Suprapubic skin (tissue), 4 donors: ENCODE measurements around the gene COL15A1. TPM values are rescaled to one million over a fixed set of nuclear protein-coding genes. Genes with fewer than 3 reads are reported as not detected.

Source experiments
- DNase-seq, 2 donors: peaks; one replicate each; pipeline ENCODE4 v3.0.0-alpha.2; 2019; ENCODE audit warnings: low spot score in 2 of 2
- H3K27ac ChIP-seq: fragments of 200-600 bp; sonication (generic); one replicate; pipeline ENCODE4 v1.5.1; 2019
- H3K27me3 ChIP-seq: fragments of 200-600 bp; sonication (generic); one replicate; pipeline ENCODE4 v1.5.1; 2019
- H3K36me3 ChIP-seq: fragments of 200-600 bp; sonication (generic); one replicate; pipeline ENCODE4 v1.5.1; 2019
- H3K4me1 ChIP-seq: fragments of 200-600 bp; sonication (generic); one replicate; pipeline ENCODE4 v1.5.1; 2019
- H3K4me3 ChIP-seq: fragments of 200-600 bp; sonication (generic); one replicate; pipeline ENCODE4 v1.5.1; 2019; ENCODE audit warnings: mild to moderate bottlenecking
- H3K9me3 ChIP-seq: fragments of 200-600 bp; sonication (generic); one replicate; pipeline ENCODE4 v1.5.1; 2019
- EP300 ChIP-seq: sonication (generic); formaldehyde crosslinking; IDR thresholded peaks from one replicate; pipeline ENCODE4 v1.6.1; 2017; ENCODE audit warnings: antibody characterized with exemption
- POLR2A ChIP-seq, 2 donors: fragments of 450-650 bp; IDR thresholded peaks; one replicate each; pipeline ENCODE4 v1.6.1; 2017; ENCODE audit warnings: antibody characterized with exemption in 2 of 2, mild to moderate bottlenecking in 2 of 2, moderate library complexity in 2 of 2
- POLR2AphosphoS5 ChIP-seq, 3 donors: sonication (generic); formaldehyde crosslinking; IDR thresholded peaks; one replicate each; pipeline ENCODE4 v1.6.1; 2017; ENCODE audit warnings: antibody characterized with exemption in 3 of 3
- WGBS: methylation state at CpG from one replicate; pipeline ENCODE4 v1.1.5; 2018; 5-methylcytosine and 5-hydroxymethylcytosine counted together
- total RNA-seq, 4 donors: library from RNA; depleted of rRNA; stranded (reverse); fragments of >200 nt; gene quantifications; one replicate each; pipeline ENCODE4 v1.1.0, GENCODE V29; 2016
- TF ChIP-seq, protein P1 (sequence below), 2 donors: fragments of 200-600 bp in 1 of 2; fragments of 450-650 bp in 1 of 2; sonication (generic) in 1 of 2; IDR thresholded peaks; one replicate each; pipeline ENCODE4 v1.5.1; 2016 to 2019; ENCODE audit warnings: antibody characterized with exemption in 2 of 2, mild to moderate bottlenecking in 1 of 2, moderate library complexity in 1 of 2

COL15A1 gene
- total RNA-seq, 4 donors from 2014 or later = 8.0 to 15.0 (median 9.3) TPM

DNA sequence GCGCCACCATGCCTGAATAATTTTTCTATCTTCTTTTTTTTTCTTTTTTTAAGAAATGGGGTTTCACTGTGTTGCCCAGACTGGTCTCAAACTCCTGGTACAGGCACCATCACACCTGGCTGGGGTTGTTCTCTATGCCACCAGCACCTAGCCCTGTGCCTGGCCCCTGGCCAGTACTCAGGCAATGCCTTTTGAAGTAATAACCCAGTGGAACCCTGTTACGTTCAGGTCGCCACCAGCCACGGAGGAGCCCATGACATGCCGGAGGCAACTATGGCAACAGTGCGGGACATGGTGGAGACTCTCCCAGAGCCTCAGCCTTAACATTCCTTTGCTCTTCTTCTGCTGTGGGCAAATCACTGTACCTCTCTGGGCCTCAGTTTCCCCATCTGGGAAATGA is 14.1 kb downstream of the COL15A1 start:
- Histone ChIP-seq H3K4me3 (no peak overlapping the region), H3K27ac (peak overlapping the region; percentile 35), H3K9me3 (no peaks in the 10 kb centered on the region), H3K27me3 (no peaks in the 10 kb centered on the region), H3K36me3 (no peaks in the 10 kb centered on the region), H3K4me1 (peaks cover 5% of the 10 kb centered on the region)
- 95% methylated on average over 6 of the region's 6 CpGs for WGBS
- TF ChIP-seq POLR2AphosphoS5 (IDR thresholded peaks at IDR 0.05) (no peak), EP300 (no peak)
- no peak for DNase-seq

DNA sequence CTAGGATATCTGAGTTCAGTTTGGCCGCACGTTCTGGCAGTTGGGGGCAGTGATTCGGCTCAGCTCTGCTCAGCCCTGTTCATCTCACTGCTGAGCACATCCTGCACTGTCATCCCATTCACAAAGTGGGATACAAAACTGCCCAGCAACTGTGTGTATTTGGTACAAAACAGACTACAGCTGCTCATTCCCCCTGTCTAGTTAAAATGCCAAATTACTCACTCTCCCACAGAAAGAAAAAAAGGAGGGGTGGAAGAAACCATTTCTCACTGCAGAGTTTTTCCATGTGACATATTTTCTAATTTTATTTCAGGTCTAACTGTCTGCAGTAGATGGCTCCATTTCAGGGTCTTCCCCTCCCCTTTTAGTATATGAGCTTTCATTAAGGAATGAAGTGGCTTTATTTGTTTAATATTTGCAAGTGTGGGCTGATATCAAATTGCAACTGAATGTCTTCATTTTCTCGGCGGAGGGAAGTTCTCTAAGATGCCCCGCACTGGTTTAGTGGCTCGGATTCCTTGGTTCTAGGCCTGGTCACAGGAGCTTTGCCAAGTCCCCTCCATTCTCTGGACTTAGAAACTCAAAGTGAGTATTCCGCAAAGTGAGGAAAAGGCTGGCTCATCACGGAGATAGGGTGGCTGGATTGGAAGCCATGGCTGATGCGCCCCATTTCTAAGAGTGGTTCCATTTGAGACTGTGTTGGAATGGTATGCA is 14.7 kb downstream of the COL15A1 start:
- Histone ChIP-seq H3K27me3 (no peaks in the 10 kb centered on the region), H3K36me3 (no peaks in the 10 kb centered on the region), H3K9me3 (no peaks in the 10 kb centered on the region), H3K4me1 (peaks cover 8% of the 10 kb centered on the region), H3K4me3 (no peak overlapping the region), H3K27ac (peak overlapping the region; percentile 35)
- DNase-seq = no peak
- WGBS = 65% methylated on average over 10 of the region's 10 CpGs
- no peak for TF ChIP-seq EP300
- no peak for TF ChIP-seq POLR2AphosphoS5 (IDR thresholded peaks at IDR 0.05)
- TF ChIP-seq, protein P1, sequence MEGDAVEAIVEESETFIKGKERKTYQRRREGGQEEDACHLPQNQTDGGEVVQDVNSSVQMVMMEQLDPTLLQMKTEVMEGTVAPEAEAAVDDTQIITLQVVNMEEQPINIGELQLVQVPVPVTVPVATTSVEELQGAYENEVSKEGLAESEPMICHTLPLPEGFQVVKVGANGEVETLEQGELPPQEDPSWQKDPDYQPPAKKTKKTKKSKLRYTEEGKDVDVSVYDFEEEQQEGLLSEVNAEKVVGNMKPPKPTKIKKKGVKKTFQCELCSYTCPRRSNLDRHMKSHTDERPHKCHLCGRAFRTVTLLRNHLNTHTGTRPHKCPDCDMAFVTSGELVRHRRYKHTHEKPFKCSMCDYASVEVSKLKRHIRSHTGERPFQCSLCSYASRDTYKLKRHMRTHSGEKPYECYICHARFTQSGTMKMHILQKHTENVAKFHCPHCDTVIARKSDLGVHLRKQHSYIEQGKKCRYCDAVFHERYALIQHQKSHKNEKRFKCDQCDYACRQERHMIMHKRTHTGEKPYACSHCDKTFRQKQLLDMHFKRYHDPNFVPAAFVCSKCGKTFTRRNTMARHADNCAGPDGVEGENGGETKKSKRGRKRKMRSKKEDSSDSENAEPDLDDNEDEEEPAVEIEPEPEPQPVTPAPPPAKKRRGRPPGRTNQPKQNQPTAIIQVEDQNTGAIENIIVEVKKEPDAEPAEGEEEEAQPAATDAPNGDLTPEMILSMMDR (IDR thresholded peaks at IDR 0.05) = no peak
- no peak for TF ChIP-seq POLR2A (IDR thresholded peaks at IDR 0.05)

GRCh38 chr9:98960409-98960808 is 16.7 kb downstream of the COL15A1 start:
- peaks cover 13% of the 10 kb centered on the region for H3K4me1 ChIP-seq
- DNase-seq = no peak

GRCh38 chr9:98961513-98962180 is 17.9 kb downstream of the COL15A1 start:
- DNase-seq = no peak
- Histone ChIP-seq H3K27me3 (no peaks in the 10 kb centered on the region), H3K9me3 (no peaks in the 10 kb centered on the region), H3K36me3 (no peaks in the 10 kb centered on the region), H3K4me3 (no peak overlapping the region), H3K27ac (peak overlapping the region; percentile 11), H3K4me1 (peaks cover 13% of the 10 kb centered on the region)
- no peak for TF ChIP-seq POLR2A (IDR thresholded peaks at IDR 0.05)
- TF ChIP-seq EP300 = no peak
- WGBS = 73% methylated on average over 16 of the region's 16 CpGs

More at GRCh38 chr9:98960409-98960808, 16.7 kb downstream of the COL15A1 start:
- H3K27me3 ChIP-seq = no peaks in the 10 kb centered on the region
- no peak overlapping the region for H3K4me3 ChIP-seq
- H3K27ac ChIP-seq = no peak overlapping the region
- WGBS = 91% methylated on average over 3 of the region's 3 CpGs
- TF ChIP-seq POLR2AphosphoS5 (IDR thresholded peaks at IDR 0.05) (no peak), POLR2A (IDR thresholded peaks at IDR 0.05) (no peak), EP300 (no peak)
- TF ChIP-seq, protein P1 (IDR thresholded peaks at IDR 0.05) = no peak
- H3K36me3 ChIP-seq = no peaks in the 10 kb centered on the region
- H3K9me3 ChIP-seq = no peaks in the 10 kb centered on the region

DNA sequence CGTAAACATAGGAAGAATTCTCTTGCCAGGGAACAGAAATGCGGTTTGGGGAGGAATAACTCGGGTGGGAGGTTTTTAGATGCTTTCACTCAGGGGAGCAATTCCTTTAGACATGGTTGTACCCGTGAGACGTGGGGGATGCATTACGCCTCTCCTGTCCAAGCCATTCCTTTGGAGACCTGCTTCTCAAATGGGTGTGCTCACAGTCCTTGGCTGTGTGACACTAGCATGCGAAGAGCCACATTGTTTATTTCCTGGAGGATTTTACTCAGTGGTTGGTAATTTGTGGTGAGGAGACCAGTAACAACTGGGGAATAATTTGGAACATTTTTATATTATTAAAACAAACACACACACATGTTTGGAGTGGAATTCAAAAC is 18.5 kb downstream of the COL15A1 start:
- Histone ChIP-seq H3K4me1 (peaks cover 13% of the 10 kb centered on the region), H3K36me3 (no peaks in the 10 kb centered on the region), H3K9me3 (no peaks in the 10 kb centered on the region), H3K27me3 (no peaks in the 10 kb centered on the region), H3K27ac (peak overlapping the region; percentile 11), H3K4me3 (no peak overlapping the region)
- 52% methylated on average over 7 of the region's 7 CpGs for WGBS
- DNase-seq = no peak
- TF ChIP-seq, protein P1 (IDR thresholded peaks at IDR 0.05) = no peak
- TF ChIP-seq EP300 (no peak), POLR2AphosphoS5 (IDR thresholded peaks at IDR 0.05) (no peak), POLR2A (IDR thresholded peaks at IDR 0.05) (no peak)

DNA sequence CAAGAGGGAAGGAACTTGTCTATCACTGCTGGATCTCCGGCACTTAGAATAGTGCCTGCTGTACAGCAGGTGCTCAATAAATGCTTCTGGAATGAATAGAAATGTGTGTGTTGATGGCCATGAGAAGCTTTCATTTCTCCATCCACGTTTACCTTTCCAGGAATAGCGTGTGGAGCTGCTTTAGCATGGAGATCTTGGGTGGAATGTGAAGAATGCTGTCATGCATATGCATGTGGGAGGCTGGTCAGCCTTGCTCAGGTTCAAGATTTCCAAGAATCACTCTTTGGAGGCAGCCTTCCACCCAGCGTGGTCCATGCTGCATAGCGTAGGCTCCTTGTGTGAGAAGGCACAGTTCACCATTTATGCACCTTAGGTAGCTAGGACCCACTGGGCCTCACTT is 19.2 kb downstream of the COL15A1 start:
- no peak for TF ChIP-seq POLR2AphosphoS5 (IDR thresholded peaks at IDR 0.05)
- TF ChIP-seq EP300 = no peak
- TF ChIP-seq POLR2A (IDR thresholded peaks at IDR 0.05) = no peak
- TF ChIP-seq, protein P1 (IDR thresholded peaks at IDR 0.05) = no peak
- Histone ChIP-seq H3K36me3 (no peaks in the 10 kb centered on the region), H3K27ac (no peak overlapping the region), H3K4me1 (peaks cover 13% of the 10 kb centered on the region), H3K9me3 (no peaks in the 10 kb centered on the region), H3K4me3 (no peak overlapping the region), H3K27me3 (no peaks in the 10 kb centered on the region)
- 57% methylated on average over 3 of the region's 5 CpGs for WGBS
- no peak for DNase-seq
